SK-N-MC (cell line): ENCODE data around the gene KLK13.

ENCODE experiments used
- EZH2 ChIP-seq: fragments of 200-600 bp; sonication (generic); IDR thresholded peaks from one replicate; pipeline ENCODE4 v1.6.1; 2017; ENCODE audit warnings: antibody characterized with exemption
- POLR2AphosphoS5 ChIP-seq: IDR thresholded peaks from 2 replicates; pipeline ENCODE4 v1.6.1; 2012; ENCODE audit warnings: mild to moderate bottlenecking, low read depth, low read length, borderline replicate concordance

GRCh38 chr19:51084505-51084904 is 19.6 kb upstream of the KLK13 start:
- TF ChIP-seq POLR2AphosphoS5 (no peak), EZH2 (no peak)
